NCI-H82 treated with DMSO at 0.1 percent for 48 hours (cell line): ENCODE measurements around the gene FGFR4.
A peak's percentile ranks its signal among the peaks of the same experiment; 100 is the strongest.

Experiments
- DNase-seq: peaks from one replicate; lab custom pipeline; 2025; ENCODE audit not compliant: unreplicated experiment; lab: John Stamatoyannopoulos, UW

FGFR4 gene

GRCh38 chr5:177131019-177131320, 44.3 kb downstream of the FGFR4 start:
- DNase-seq = no peak

DNA sequence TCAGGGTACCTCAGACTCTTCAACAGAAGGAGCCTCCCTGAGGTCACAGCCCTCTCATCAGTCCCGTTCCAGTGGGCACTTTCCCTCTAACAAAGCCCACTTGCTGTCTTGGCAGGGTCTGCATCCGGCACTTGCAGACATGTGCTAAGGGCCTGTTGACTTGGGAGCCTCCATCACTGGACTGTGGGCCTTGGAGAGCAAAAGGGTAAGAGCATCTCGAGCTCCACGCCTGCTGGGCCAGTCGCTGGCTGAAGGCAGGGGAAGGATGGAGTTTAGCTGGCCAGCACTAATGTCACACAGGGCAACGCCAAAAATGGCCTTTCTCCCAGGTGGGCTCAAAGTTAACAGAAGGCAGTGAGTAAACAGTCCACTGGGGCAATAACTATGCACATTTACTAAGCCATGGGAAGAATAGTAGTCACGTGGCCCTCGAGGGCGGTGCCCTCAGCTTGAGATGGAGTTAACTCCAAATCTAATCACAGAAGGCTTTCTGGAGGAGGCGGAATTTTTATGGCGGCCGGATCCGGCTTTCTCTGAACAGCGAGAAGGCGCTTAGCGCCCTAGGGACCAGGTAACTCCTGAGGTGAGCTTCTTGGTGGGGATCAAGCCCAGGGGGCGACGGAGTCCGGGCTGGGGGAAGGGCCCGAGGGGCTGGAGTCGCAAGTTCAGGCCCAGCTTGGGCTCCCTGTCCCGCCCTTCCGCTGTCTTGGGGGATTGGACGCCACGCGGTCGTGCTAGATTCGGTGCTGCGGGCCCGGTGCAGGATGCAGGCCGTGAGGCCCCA, 44.8 kb downstream of the FGFR4 start:
- no peak for DNase-seq

DNA sequence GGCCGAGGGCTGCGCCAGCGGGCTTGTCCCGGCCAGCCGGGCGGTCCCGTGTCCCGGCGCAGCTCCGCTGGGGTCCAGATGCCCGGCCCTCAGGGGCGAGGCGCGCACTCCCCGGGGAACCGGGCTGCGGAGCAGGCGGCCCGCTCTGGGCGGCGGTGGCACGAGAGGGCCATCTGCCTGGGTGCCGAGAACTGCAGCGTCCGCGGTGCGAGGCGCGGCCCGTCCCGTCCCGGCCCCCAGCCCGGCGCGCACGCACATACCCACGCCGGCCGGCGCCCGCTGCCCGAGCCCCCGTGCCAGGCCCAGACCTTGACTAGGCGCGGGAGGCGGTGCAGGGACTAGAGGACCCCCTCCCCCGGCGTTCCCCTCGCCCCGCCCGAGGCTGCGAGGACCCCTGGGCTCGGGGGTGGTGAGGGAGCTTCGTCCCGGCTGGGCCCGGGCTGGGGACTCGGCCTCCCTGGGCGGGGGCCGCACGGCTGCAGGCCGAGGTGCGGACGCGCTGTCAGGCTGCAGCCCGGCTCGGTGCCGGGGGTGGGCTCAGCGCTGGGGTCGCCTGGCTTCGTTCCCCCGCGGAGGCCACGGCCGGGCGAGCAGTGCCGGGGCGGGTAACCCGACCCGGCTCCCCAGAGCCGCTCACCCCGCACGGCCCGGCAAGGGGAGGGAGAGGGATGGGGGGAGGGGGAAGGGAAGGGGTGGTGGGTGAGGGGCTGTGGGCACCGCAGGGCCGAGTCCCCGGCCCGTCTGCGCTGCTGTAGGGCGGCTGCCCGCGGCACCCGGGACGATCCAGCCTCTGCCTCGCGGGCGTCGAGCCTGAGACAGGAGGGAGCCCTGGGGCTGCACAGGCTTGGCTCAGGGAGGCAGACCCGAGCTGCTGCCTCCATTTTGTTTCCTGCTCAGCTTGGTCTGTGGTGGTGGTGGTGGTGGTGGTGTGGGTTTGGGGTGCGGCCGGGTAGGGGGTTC, 45.7 kb downstream of the FGFR4 start:
- no peak for DNase-seq

- no peak for DNase-seq
Measured at GRCh38 chr5:177133096-177133852, 46.6 kb downstream of the FGFR4 start, which contains the start of gene NSD1. NSD1 (plus strand) TSS chr5:177133773; CDS start chr5:177135104, 1,331 bp downstream.

- no peak for DNase-seq
Measured at GRCh38 chr5:177133853-177134696, 47.4 kb downstream of the FGFR4 start.

- peak; percentile 8 for DNase-seq
Measured at GRCh38 chr5:177134697-177135225, 48.0 kb downstream of the FGFR4 start.

GRCh38 chr5:177140312-177140711, 53.6 kb downstream of the FGFR4 start:
- no peak for DNase-seq

GRCh38 chr5:177141496-177141895, 54.8 kb downstream of the FGFR4 start:
- DNase-seq = no peak

DNA sequence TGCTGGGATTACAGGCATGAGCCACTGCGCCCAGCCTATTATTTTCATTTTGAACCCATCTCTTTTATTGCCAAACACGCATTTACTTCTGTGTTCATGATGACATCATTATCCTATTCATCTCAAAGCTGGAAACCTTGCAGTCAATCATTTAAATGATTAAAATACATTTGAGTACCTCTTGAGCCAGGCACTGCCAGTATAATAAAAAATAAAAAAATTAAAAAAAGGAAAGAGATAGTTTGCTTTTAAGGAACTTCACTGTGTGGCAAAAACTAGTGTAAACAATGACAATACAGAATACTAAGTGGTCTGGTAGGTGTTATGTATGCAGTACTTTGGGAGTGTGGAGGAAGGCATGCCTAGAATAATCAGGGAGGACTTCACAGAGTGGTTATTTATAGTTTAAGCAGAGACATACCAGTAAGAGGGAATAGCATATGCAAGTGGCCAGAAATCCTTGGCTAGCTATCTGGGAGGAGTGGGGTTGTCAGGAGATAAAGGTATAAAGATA, 55.4 kb downstream of the FGFR4 start:
- no peak for DNase-seq

GRCh38 chr5:177142778-177143177, 56.1 kb downstream of the FGFR4 start:
- no peak for DNase-seq

DNA sequence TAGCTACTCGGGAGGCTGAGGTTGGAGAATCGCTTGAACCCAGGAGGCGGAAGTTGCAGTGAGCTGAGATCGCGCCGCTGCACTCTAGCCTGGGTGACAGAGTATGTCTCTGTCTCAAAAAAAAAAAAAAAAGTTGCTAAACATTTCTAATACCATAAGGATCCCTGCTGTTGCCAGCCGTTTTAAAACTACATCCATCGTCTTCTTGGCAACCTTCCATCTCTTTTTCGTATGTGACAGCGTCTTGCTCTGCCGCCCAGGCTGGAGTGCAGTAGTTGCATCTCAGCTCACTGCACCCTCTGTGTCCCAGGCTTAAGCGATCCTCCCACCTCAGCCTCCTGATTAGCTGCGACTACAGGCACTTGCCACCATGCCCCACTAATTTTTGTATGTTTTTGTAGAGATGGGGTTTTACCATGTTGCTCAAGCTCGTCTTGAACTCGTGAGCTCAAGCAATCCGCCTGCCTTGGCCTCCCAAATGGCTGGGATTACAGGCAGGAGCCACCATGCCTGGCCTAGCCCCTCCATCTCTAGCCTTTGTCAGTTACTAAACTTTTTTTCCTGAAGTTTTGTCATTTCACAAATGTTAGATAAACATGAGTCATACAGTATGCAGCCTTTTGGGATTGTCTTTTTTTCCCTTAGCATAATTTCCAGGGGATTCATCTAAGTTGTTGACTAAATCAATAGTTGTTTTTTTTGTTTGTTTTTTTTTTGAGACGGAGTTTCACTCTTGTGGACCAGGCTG, 60.4 kb downstream of the FGFR4 start:
- DNase-seq = no peak
